Ascending aorta (tissue), 2 donors: ENCODE data around the gene CARMIL1. TPM values are rescaled to one million over a fixed set of nuclear protein-coding genes. Genes with fewer than 3 reads are reported as not detected.

Source experiments
- DNase-seq, 2 donors: peaks; one replicate each; pipeline ENCODE4 v3.0.0-alpha.2; 2019; ENCODE audit warnings: low spot score in 2 of 2
- H3K27ac ChIP-seq, 2 donors: fragments of 200-600 bp; sonication (generic); one replicate each; pipeline ENCODE4 v1.5.1; 2016 to 2017; ENCODE audit warnings: mild to moderate bottlenecking in 1 of 2
- H3K27me3 ChIP-seq: fragments of 200-600 bp; sonication (generic); one replicate; pipeline ENCODE4 v1.5.1; 2017
- H3K36me3 ChIP-seq, 2 donors: fragments of 200-600 bp; sonication (generic); one replicate each; pipeline ENCODE4 v1.5.1; 2016
- H3K4me1 ChIP-seq, 2 donors: fragments of 200-600 bp; sonication (generic); one replicate each; pipeline ENCODE4 v1.5.1; 2016 to 2017; ENCODE audit warnings: mild to moderate bottlenecking in 1 of 2
- H3K4me3 ChIP-seq, 2 donors: fragments of 200-600 bp; sonication (generic); one replicate each; pipeline ENCODE4 v1.5.1; 2016 to 2017; ENCODE audit warnings: mild to moderate bottlenecking in 1 of 2
- H3K9me3 ChIP-seq, 2 donors: fragments of 200-600 bp; sonication (generic); one replicate each; pipeline ENCODE4 v1.5.1; 2016
- intact Hi-C: fragments of 100-400 bp; cut with DNase I; formaldehyde crosslinking; loops from one replicate; pipeline ENCODE4 v1.15.1; 2023
- total RNA-seq: library from RNA; depleted of rRNA; stranded (reverse); fragments of >200 nt; gene quantifications from one replicate; pipeline ENCODE4 v1.1.0, GENCODE V29; 2016
- TF ChIP-seq, protein P1 (sequence below), 3 experiments: fragments of 200-600 bp in 2 of 3; fragments of 450-650 bp in 1 of 3; sonication (generic) in 2 of 3; IDR thresholded peaks; one replicate each; pipeline ENCODE4 v1.5.1; 2016 to 2019; ENCODE audit warnings: antibody characterized with exemption in 3 of 3, mild to moderate bottlenecking in 1 of 3, moderate library complexity in 1 of 3

CARMIL1 gene
- total RNA-seq, 1 donor from 2014 or later, result 16.1 TPM

DNA sequence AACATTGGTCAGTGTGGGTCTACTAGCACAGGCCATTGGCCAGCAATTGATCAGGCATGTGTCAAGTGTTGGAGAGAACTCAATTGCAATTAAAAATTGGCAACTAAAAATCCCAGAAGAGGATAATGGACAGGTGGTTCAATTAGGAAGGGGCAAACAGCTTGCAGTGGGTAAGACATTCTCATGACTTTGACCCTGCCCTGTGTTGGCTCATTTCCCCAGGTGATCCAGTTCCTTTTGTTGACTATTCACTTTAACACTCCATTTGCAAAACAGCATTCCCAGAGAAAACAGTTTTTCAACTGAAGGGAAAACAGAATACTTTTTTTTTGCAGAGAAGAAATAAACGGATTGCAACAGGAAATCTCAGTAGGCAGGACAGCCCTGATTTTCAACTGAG is 343.9 kb downstream of the CARMIL1 start:
- Histone ChIP-seq H3K4me3 (no peak overlapping the region), H3K27ac (no peak overlapping the region), H3K9me3 (no peaks in the 10 kb centered on the region), H3K27me3 (no peaks in the 10 kb centered on the region), H3K4me1 (no peaks in the 10 kb centered on the region), H3K36me3 (peaks cover 4 to 36% of the 10 kb centered on the region in 2 donors)
- TF ChIP-seq, protein P1, sequence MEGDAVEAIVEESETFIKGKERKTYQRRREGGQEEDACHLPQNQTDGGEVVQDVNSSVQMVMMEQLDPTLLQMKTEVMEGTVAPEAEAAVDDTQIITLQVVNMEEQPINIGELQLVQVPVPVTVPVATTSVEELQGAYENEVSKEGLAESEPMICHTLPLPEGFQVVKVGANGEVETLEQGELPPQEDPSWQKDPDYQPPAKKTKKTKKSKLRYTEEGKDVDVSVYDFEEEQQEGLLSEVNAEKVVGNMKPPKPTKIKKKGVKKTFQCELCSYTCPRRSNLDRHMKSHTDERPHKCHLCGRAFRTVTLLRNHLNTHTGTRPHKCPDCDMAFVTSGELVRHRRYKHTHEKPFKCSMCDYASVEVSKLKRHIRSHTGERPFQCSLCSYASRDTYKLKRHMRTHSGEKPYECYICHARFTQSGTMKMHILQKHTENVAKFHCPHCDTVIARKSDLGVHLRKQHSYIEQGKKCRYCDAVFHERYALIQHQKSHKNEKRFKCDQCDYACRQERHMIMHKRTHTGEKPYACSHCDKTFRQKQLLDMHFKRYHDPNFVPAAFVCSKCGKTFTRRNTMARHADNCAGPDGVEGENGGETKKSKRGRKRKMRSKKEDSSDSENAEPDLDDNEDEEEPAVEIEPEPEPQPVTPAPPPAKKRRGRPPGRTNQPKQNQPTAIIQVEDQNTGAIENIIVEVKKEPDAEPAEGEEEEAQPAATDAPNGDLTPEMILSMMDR (IDR thresholded peaks at IDR 0.05), result no peak
- intact Hi-C loops, result no loop called here
- DNase-seq, result no peak

DNA sequence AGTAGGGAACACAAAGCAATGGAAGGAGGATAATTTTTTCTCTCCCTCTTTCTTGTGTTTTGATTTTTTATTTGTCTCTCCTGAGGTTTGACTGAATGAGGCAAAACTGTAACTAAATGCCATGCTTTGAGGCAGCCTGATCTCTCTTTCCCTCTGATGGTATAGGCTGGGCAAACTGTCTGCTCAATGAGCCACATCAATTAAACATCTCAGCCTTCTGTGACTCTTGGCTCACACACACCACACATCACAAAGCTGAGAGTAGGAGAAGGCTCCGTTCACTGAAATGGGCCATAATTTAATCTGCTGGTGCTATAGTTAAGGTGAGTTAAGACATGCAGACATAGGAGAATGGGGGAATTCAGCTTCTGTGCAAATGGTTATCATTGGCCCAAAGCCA is 344.7 kb downstream of the CARMIL1 start:
- DNase-seq, result no peak
- peaks cover 4 to 29% of the 10 kb centered on the region in 2 donors for H3K36me3 ChIP-seq

DNA sequence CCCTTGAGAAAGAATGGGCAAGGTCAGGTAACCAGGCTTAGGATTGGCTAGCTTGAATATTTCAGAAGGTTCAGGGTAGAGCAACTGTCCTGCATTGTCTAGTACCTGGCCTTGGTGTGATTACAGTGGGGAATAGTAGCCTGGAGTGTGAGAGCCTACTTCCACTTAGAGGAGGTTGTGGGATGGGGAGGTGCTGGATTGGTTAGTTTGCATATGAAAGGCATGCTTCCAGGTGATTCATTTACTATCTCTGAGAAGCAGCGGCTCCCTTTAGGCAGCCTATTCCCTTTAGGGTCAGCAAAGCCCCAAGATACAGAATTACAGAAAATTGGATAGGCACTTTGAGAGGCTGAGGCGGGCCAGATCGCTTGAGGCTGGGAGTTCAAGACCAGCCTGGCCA is 347.8 kb downstream of the CARMIL1 start:
- Histone ChIP-seq H3K4me3 (no peak overlapping the region), H3K27ac (no peak overlapping the region), H3K9me3 (no peaks in the 10 kb centered on the region), H3K36me3 (peaks cover 0 to under 1% of the 10 kb centered on the region in 2 donors), H3K27me3 (no peaks in the 10 kb centered on the region), H3K4me1 (no peaks in the 10 kb centered on the region)
- no peak for DNase-seq
- TF ChIP-seq, protein P1 (IDR thresholded peaks at IDR 0.05), result no peak
- intact Hi-C loops, result no loop called here

More for the DNA sequence above, 344.7 kb downstream of the CARMIL1 start:
- H3K4me1 ChIP-seq, result no peaks in the 10 kb centered on the region
- no peak overlapping the region for H3K27ac ChIP-seq
- TF ChIP-seq, protein P1 (IDR thresholded peaks at IDR 0.05), result no peak
- H3K9me3 ChIP-seq, result no peaks in the 10 kb centered on the region
- no peaks in the 10 kb centered on the region for H3K27me3 ChIP-seq
- intact Hi-C loops, result no loop called here
- H3K4me3 ChIP-seq, result no peak overlapping the region

DNA sequence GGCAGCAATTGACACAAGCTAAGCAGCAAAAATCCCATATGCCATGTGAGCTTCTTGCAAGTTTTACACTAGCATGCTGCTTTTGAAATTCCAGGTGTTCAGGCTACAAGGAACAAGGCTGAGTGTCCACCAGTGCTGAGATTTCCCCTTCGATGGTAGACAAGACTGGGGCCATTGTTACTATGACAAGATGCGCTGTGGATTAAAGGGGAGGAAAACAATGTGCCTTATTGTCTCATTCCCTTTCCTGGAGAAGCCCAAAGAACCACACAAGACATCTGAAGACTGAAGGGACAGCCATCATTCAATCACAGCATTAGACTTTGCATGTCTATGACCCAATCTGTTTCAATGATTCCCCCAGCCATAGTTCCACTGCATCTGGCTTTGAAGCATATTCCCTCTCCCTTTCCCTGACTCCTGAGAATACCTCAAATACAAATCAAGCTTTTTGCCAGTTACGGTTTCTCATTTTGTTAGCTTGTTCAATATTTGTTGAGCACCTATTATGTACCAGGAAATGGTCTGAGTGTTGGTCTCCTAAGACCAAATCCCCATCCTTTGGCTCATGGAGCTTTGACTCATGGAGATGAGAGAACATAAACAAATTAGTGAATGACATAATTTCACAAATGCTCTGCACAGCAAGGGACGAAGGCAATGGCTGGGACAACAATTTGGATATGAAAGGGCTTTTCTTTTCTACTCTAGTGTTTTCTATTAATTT is 349.5 kb downstream of the CARMIL1 start:
- intact Hi-C loops, result no loop called here
- TF ChIP-seq, protein P1 (IDR thresholded peaks at IDR 0.05), result no peak
- H3K36me3 ChIP-seq, result no peaks in the 10 kb centered on the region

DNA sequence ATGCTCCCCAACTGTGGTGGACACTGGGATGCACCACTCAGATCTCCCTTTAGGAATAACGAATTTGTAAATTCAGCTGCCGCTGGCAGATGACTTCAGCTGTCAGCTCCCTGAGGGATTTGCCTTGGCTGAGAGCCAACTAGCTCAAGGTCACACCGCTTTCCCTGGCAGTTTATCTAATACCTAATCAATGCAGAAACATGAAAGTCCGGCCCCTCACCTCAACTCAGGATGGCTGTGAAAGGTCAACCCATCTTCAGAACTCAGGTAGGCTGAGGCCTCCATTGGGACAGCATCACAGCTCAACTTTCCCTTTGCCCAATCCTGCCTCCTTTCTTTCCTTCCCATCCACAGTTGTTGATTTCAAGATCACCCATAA is 350.0 kb downstream of the CARMIL1 start:
- Histone ChIP-seq H3K27me3 (no peaks in the 10 kb centered on the region), H3K4me1 (no peaks in the 10 kb centered on the region), H3K36me3 (no peaks in the 10 kb centered on the region), H3K4me3 (no peak overlapping the region), H3K27ac (no peak overlapping the region), H3K9me3 (no peaks in the 10 kb centered on the region)
- DNase-seq, result no peak
- TF ChIP-seq, protein P1 (IDR thresholded peaks at IDR 0.05), result no peak
- intact Hi-C loops, result no loop called here

More for the DNA sequence above, 349.5 kb downstream of the CARMIL1 start:
- Histone ChIP-seq H3K9me3 (no peaks in the 10 kb centered on the region), H3K27me3 (no peaks in the 10 kb centered on the region), H3K4me3 (no peak overlapping the region), H3K4me1 (no peaks in the 10 kb centered on the region), H3K27ac (no peak overlapping the region)
- DNase-seq, result no peak
